Stimulated activated CD8-positive, alpha-beta memory T cell treated with anti-CD3 and anti-CD28 coated beads, Interleukin-12 subunit alpha, Interleukin-12 subunit beta, amount 100 ng/mL, for 4 hours (primary cell): ENCODE results near the gene OR5B17.
"Not testable (repeated sequence)": the region's sequence is repeated elsewhere in the genome, so short reads cannot be mapped to it uniquely, and the experiment has no call there.

Experiments used
- DNase-seq: peaks from one replicate; pipeline ENCODE4 v3.0.0-alpha.2; 2020; ENCODE audit warnings: low read depth

Gene OR5B17

DNA sequence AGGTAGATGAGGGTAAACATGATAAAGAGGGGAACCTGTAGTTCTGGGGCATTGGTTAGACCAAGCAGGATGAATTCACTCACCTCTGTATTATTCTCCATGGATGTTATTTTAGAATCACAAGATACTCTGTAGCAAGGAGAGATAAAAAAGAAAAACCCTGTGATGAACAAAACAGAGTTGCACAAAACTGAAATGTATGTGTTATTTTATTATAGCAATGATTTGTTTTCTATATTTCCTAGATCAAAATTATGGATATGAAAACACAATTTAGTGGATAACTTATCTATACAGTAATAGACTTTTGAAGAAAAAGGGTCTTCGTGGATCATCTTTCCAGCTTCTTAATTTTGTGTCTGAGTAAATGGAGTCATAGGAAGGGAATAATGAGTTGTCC, at the start of gene OR5B17:
OR5B17 (minus strand) TSS at position 101 of the 400 bp plus-strand sequence; CDS start at position 101, 0 bp downstream.
- DNase-seq, result no peak

DNA sequence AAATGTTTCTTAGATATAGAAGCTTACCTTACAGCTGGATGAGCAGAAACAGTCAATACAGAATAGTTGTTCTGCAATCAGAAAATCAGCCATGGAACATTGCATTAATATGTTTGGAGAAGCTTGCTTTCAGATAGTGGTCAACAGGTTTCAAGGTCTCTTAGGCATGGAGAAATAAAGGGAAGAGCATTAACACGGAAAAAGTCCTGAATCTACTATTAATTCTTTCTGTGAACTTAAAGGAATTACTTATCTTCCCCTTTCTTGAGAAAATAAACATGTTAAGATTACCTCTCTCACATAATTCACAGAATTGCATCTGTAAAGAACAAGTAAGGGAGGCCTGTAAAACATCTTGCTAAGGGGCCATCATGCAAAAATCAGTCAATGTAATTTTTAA, 47.9 kb upstream of the OR5B17 start, which contains the start of gene OR5B3:
OR5B3 (minus strand) TSS at position 101 of the 400 bp plus-strand sequence. CDS start 3,465 bp downstream, outside the sequence.
- no peak for DNase-seq

DNA sequence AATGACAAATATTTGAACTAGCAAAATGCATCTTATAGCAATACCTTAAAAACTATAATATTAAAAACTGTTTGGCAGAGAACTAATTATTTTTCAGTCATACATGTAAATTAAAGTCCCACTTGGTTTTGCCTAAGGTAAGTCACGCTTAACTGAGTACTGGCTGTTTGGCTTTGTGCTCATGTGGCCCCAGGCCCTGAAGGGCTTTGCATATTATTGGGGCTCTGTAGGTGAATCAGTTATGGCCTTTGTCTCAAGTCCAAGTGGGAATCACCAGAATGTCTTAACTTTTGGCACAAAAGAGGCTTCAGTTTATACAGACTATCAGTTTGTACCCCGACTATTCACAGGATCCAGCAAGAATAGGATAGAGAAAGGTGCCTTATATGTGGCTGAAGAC, 40.8 kb upstream of the OR5B17 start:
- DNase-seq, result not testable (repeated sequence)

DNA sequence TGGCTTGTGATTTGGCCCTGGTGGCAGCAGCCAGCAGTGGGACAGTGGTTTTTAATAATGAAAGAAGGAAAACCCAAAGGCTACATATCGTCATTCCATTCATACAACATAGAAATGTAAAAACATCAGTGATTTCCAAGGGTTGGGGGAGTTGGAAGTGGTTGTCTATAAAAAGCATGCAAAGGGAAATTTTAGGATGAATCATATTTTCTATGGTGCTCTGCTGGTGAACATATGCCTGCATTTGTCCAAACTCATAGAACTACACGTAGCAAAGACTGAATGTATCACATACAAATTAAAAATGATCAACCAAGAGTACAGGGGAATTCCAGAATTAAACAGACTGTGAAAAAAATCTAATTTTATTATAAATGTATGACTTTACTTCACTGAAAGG, 36.7 kb upstream of the OR5B17 start:
- no peak for DNase-seq

DNA sequence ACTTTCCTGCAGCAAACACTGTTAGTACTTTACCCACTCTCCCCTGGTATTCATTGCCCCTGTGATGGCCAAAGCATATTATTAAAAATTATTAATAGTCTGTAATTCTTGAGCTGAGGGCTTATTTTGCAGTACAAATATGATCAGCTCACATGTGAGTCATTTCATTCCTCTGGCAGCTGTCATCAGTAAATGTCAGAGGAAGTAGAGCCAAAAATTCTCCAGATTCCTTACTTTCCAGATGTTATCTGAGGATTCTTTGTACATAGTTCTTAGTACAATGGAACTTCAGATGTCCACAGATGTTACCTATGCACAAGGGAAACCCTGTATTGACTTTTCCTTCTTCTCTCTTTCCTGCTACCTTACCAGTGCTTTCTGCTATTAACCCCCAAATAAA, 35.3 kb upstream of the OR5B17 start:
- DNase-seq, result no peak

DNA sequence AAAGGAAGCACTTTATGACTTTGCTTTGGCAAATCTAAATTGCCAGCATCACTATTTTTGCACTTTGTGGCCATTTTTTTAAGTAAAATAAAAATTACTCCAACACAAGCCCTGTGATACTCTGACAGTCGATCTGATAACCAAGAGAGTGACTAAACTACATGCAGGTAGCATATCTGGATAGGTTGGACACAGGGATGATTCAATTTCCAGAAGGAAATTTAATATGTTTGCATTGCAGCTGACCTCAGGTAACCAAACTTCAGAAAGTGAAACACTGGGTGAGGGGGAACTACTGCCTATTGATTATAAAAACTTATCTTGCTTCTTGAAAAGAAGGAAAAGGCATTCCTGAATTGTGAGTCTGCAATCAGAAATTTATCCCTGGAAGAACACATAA, 33.9 kb upstream of the OR5B17 start:
- no peak for DNase-seq

DNA sequence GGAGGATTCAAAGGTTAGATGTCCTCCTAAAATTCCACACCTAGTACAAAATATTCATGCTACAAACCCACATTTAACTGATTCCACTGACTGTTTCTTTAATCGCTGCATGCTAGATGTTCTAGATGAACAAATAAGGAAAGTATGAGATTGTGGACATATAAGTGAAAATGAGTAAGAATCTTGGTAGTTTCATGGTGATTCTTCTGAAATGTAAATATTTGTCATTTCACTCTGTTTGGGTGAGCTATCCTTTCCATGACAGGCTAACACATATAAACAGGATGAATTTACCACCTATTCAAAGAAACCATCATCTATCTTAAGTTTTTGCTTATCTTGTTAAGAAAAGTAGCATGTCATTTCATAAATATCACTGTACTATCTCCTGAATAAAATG, 33.0 kb upstream of the OR5B17 start:
- no peak for DNase-seq

DNA sequence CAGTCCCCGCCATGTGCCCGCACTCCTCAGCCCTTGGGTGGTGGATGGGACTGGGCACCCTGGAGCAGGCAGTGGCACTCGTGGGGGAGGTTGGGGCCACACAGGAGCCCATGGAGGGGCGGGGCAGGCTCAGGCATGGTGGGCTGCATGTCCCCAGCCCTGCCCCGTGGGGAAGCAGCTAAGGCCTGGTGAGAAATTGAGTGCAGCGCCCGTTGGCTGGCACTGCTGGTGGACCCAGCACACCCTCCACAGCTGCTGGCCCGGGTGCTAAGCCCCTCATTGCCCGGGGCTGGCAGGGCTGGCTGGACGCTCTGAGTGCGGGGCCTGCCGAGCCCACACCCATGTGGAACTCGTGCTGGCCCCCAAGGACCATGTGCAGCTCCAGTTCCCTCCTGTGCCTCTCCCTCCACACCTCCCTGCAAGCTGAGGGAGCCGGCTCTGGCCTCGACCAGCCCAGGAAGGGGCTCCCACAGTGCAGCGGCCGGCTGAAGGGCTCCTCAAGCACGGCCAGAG, 31.7 kb upstream of the OR5B17 start:
- no peak for DNase-seq

DNA sequence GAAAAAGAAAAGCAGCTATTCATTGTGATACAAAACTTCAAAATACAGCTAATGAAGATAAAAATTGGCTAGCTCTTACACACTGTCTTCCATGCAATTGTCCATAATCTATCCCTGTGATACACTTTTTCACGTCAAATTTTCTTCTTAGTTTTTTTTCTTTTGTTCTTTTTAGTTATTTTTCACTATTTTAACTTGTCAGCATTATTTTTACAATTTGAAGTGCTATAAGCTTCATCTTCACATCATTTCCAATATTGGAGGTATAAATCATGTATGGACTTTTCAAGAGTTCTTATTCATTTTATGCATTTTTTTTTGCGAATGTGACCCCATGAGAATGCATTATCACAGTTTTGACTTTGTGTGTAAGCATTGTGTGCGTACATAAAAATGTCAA, 4.1 kb downstream of the OR5B17 start:
- no peak for DNase-seq

DNA sequence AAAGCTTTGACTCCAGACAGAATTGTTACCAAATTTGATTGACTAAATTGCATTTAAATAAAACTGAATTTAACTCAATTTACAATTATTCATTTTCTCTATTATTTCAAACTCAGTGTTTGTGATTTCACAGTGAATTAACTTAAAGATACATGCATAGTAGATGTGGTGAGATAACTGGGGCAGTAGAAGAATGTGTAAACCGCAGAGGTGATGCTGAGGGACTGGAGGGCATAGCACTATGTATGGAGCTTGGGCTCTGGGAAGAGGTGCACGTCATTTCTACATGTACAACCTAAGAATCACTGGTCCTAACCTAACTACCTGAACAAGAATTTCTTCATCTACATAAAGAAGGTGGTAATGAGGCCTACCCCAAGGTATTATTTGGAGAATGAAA, 13.7 kb downstream of the OR5B17 start:
- DNase-seq, result no peak

DNA sequence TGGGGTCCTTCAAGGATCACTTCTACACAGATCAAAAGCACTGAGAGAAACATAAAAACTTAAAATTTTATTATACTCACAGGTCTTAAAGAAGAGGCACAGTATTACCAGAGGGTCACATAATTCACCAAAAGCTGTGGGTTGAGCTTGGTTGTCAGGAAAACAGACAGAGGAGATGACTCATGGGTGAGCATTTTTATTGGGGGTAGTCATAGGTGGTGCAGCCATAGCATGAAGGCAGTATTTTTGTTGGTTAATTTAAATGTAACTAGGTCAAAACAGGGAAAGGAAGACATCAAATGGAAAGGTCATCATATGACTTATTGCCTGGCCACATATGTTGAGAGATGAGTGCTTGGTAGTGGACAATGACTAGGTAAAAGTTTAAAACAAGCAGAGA, 24.2 kb downstream of the OR5B17 start:
- no peak for DNase-seq

DNA sequence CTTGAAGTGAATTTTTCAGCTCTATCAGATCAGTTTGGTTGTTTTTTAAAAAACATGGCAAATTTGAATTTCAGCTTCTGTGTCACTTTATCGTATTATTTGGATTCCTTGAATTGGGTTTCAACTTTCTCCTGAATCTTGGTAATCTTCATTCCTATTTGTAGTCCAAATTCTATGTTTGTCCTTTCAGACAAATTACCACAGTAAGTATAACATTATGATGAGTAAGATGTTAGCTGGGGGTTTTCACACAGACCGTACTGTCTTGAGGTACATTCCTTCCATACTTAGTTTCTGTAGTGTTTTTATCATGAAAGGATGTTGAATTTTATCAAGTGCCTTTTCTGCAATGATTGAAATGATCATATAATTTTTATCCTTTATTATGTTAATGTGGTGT, 28.0 kb downstream of the OR5B17 start:
- no peak for DNase-seq

DNA sequence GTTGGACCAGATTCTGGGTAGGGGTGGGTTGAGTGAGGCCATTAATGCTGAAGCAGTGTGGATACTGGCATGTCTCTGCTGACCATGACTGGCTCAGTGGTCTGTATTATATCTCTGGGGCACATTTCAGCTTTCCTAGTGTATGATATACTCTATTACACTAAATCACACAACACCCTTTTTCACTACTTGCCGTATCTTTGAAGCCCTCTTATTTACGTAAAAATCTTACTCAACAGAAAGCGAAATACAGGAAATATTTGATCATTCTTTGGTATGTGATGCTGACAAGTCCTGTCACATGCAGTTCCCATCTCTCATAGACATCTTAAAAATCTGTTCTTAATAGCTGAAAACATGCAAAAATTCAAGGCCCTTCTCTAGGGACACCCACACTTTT, 40.3 kb downstream of the OR5B17 start:
- DNase-seq, result no peak

DNA sequence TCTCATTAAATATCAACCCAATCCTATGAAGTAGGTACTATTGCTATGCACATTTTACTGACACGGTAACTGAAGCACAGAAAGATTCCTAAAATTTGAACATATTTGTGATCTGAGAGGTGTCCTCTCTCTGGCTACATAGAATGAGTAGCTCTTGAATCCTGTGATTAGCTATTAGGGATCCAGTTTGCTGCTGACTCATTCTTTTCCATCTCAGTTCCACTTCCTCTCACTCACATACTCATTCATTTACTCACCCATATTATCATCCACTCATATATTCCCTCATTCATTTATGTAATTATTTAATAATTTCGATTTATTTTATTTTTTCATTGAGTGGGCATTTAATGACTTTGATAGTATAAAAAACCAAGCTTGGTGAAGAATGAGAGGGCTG, 42.7 kb downstream of the OR5B17 start:
- no peak for DNase-seq
